Esophagus squamous epithelium (tissue), 4 donors: ENCODE measurements around the gene BST1.
A peak's percentile ranks its signal among the peaks of the same experiment; 100 is the strongest.

Experiments used
- CTCF ChIP-seq, 6 experiments: fragments of 450-650 bp in 4 of 6; fragments of 200-600 bp in 2 of 6; sonication (generic) in 2 of 6; IDR thresholded peaks; one replicate each; pipeline ENCODE4 v1.5.1; 2016 to 2019; ENCODE audit warnings: antibody characterized with exemption in 6 of 6, mild to moderate bottlenecking in 4 of 6, moderate library complexity in 4 of 6
- POLR2A ChIP-seq, 4 donors: fragments of 450-650 bp; IDR thresholded peaks; one replicate each; pipeline ENCODE4 v1.6.1; 2017; ENCODE audit warnings: antibody characterized with exemption in 4 of 4, mild to moderate bottlenecking in 4 of 4, moderate library complexity in 3 of 4

- no peak for TF ChIP-seq CTCF (IDR thresholded peaks at IDR 0.05)
- peak in 1 of 4 donors; percentile 41 for TF ChIP-seq POLR2A (IDR thresholded peaks at IDR 0.05)
These were observed 75.7 kb downstream of the BST1 start, which contains the start of gene CD38 for GRCh38 chr4:15778289-15779241.
